Measurements from ENCODE around the gene ADCY9. TPM values are rescaled to one million over a fixed set of nuclear protein-coding genes. Genes with fewer than 3 reads are reported as not detected.
"Not testable (repeated sequence)": the region's sequence is repeated elsewhere in the genome, so short reads cannot be mapped to it uniquely, and the experiment has no call there.

Gene ADCY9
- polyA plus RNA-seq, 1 donor (not counting 4 experiments of a cell fraction or from before 2014, with no cell fraction given) = 3.0 TPM

DNA sequence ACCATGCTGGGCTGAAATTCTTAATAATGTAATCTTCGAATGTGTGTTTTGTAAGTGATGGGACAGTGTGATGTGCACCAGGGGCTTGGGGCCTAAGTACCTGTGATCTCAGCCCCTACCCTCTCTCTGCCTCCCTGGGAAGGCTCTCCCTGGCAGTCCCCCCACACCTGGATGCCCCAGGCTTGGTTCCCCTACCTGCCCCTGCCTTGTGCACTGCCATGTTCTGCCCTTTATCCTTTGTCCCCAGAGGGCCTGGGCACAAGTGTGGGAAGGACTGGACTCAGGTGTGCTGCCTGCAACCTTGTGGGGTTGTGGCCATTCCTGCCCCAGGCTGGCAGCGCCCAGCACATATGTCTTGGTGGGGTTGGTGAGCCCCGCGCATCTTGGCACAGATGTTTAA lies 180.3 kb downstream of the ADCY9 start:
- dilution Hi-C loops (cut with MboI; ENCODE audit: extremely low pct_ligation_motif_present, low sequenced_read_pairs) = no loop called here
- no peak for FAIRE-seq

DNA sequence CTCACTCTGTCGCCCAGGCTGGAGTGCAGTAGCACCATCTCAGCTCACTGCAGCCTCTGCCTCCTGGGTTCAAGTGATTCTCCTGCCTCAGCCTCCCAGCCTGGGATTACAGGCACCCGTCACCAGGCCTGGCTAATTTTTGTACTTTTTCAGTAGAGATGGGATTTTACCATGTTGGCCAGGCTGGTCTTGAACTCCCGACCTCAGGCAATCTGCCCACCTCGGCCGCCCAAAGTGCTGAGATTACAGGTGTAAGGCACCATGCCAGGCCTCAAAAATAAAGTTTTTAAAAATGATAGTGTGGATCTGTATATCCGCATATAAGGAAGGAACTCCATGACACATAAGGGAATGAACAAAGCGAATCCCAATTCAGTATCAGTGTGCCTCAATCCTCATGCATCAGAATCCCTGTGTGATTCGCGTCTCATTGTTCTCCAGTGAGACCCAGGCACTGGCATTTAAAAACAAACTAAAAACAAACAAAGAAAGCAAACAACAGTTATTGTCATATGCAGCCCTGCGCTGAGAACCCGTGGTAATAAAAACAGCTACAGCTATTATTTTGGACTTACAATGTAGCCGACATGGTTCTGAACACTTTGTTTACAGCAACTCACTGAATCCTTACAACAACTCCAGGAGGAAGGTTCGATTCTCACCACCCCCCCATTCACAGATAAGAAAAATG lies 181.6 kb downstream of the ADCY9 start:
- H3K4me2 ChIP-seq (ENCODE audit: control insufficient read depth, extremely low read depth, insufficient read depth, low read depth, low read length) = no peak overlapping the region
- H3K27me3 ChIP-seq (ENCODE audit: control insufficient read depth, extremely low read depth, insufficient read depth, low read length) = no peaks in the 10 kb centered on the region
- no peak overlapping the region for H2AFZ ChIP-seq (ENCODE audit: control insufficient read depth, low read length)
- no peak overlapping the region for H3K27ac ChIP-seq (ENCODE audit: control insufficient read depth, insufficient read depth, low read length)
- no peaks in the 10 kb centered on the region for H3K79me2 ChIP-seq (ENCODE audit: control insufficient read depth, insufficient read depth, low read length)
- no peaks in the 10 kb centered on the region for H3K36me3 ChIP-seq (ENCODE audit: control insufficient read depth in 2 of 2, extremely low read depth in 1 of 2, insufficient read depth in 2 of 2, low read length in 2 of 2)
- H3K4me1 ChIP-seq (ENCODE audit: control insufficient read depth, extremely low read depth, insufficient read depth, low read length) = no peaks in the 10 kb centered on the region
- H3K9ac ChIP-seq (ENCODE audit: control insufficient read depth, extremely low read depth, insufficient read depth, low read length) = no peak overlapping the region
- no peak for TF ChIP-seq EZH2 (IDR thresholded peaks at IDR 0.05; ENCODE audit: low read length)
- DNase-seq (ENCODE audit: low read depth, low spot score) (no peak), FAIRE-seq (no peak)
- no peaks in the 10 kb centered on the region for H4K20me1 ChIP-seq (ENCODE audit: control insufficient read depth, extremely low read depth, insufficient read depth, low read length)
- H3K9me3 ChIP-seq (ENCODE audit: control insufficient read depth, low read depth, low read length) = no peaks in the 10 kb centered on the region
- H3K4me3 ChIP-seq (ENCODE audit: control insufficient read depth in 2 of 3, extremely low read depth in 1 of 3, insufficient read depth in 2 of 3, low read depth in 1 of 3, low read length in 3 of 3) = no peak overlapping the region
- H3K9me1 ChIP-seq (ENCODE audit: control insufficient read depth, extremely low read depth, insufficient read depth, low read length) = no peaks in the 10 kb centered on the region
- dilution Hi-C loops (cut with MboI; ENCODE audit: extremely low pct_ligation_motif_present, low sequenced_read_pairs) = no loop called here

More for the DNA sequence above, 180.3 kb downstream of the ADCY9 start:
- no peak for DNase-seq (ENCODE audit: low read depth, low spot score)
- Histone ChIP-seq H3K9me1 (ENCODE audit: control insufficient read depth, extremely low read depth, insufficient read depth, low read length) (no peaks in the 10 kb centered on the region), H4K20me1 (ENCODE audit: control insufficient read depth, extremely low read depth, insufficient read depth, low read length) (no peaks in the 10 kb centered on the region), H3K79me2 (ENCODE audit: control insufficient read depth, insufficient read depth, low read length) (no peaks in the 10 kb centered on the region), H3K9ac (ENCODE audit: control insufficient read depth, extremely low read depth, insufficient read depth, low read length) (no peak overlapping the region), H3K4me1 (ENCODE audit: control insufficient read depth, extremely low read depth, insufficient read depth, low read length) (no peaks in the 10 kb centered on the region), H3K36me3 (ENCODE audit: control insufficient read depth in 2 of 2, extremely low read depth in 1 of 2, insufficient read depth in 2 of 2, low read length in 2 of 2) (no peaks in the 10 kb centered on the region), H3K4me3 (ENCODE audit: control insufficient read depth in 2 of 3, extremely low read depth in 1 of 3, insufficient read depth in 2 of 3, low read depth in 1 of 3, low read length in 3 of 3) (no peak overlapping the region), H3K27ac (ENCODE audit: control insufficient read depth, insufficient read depth, low read length) (no peak overlapping the region), H3K27me3 (ENCODE audit: control insufficient read depth, extremely low read depth, insufficient read depth, low read length) (no peaks in the 10 kb centered on the region), H3K9me3 (ENCODE audit: control insufficient read depth, low read depth, low read length) (no peaks in the 10 kb centered on the region), H2AFZ (ENCODE audit: control insufficient read depth, low read length) (no peak overlapping the region), H3K4me2 (ENCODE audit: control insufficient read depth, extremely low read depth, insufficient read depth, low read depth, low read length) (no peak overlapping the region)
- no peak for TF ChIP-seq EZH2 (IDR thresholded peaks at IDR 0.05; ENCODE audit: low read length)
- TF ChIP-seq, protein P1, sequence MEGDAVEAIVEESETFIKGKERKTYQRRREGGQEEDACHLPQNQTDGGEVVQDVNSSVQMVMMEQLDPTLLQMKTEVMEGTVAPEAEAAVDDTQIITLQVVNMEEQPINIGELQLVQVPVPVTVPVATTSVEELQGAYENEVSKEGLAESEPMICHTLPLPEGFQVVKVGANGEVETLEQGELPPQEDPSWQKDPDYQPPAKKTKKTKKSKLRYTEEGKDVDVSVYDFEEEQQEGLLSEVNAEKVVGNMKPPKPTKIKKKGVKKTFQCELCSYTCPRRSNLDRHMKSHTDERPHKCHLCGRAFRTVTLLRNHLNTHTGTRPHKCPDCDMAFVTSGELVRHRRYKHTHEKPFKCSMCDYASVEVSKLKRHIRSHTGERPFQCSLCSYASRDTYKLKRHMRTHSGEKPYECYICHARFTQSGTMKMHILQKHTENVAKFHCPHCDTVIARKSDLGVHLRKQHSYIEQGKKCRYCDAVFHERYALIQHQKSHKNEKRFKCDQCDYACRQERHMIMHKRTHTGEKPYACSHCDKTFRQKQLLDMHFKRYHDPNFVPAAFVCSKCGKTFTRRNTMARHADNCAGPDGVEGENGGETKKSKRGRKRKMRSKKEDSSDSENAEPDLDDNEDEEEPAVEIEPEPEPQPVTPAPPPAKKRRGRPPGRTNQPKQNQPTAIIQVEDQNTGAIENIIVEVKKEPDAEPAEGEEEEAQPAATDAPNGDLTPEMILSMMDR (optimal IDR thresholded peaks at IDR 0.05 in 1 of 3, IDR thresholded peaks at IDR 0.05 in 1 of 3, conservative IDR thresholded peaks at IDR 0.05 in 1 of 3; ENCODE audit: extremely low read depth in 1 of 3, insufficient read depth in 2 of 3, low read length in 3 of 3) = no peak

DNA sequence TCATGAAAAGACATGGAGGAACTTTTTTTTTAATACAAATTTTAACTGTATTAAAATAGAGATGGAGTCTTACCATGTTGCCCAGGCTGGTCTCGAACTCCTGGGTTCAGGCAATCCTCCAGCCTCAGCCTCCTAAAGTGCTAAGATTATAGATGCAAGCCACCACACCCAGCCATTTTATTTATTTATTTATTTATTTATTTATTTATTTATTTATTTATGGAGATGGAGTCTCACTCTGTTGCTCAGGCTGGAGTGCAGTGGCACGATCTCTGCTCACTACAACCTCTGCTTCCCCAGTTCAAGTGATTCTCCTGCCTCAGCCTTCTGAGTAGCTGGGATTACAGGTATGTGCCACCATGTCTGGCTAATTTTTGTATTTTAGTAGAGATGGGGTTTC lies 189.1 kb downstream of the ADCY9 start:
- not testable (repeated sequence) for H3K9ac ChIP-seq (ENCODE audit: control insufficient read depth, extremely low read depth, insufficient read depth, low read length)

More for the DNA sequence above, 189.1 kb downstream of the ADCY9 start:
- H3K4me1 ChIP-seq (ENCODE audit: control insufficient read depth, extremely low read depth, insufficient read depth, low read length); H3K27ac ChIP-seq (ENCODE audit: control insufficient read depth, insufficient read depth, low read length); H4K20me1 ChIP-seq (ENCODE audit: control insufficient read depth, extremely low read depth, insufficient read depth, low read length); H3K79me2 ChIP-seq (ENCODE audit: control insufficient read depth, insufficient read depth, low read length); H3K27me3 ChIP-seq (ENCODE audit: control insufficient read depth, extremely low read depth, insufficient read depth, low read length); H3K9me1 ChIP-seq (ENCODE audit: control insufficient read depth, extremely low read depth, insufficient read depth, low read length); DNase-seq (ENCODE audit: low read depth, low spot score); H3K4me2 ChIP-seq (ENCODE audit: control insufficient read depth, extremely low read depth, insufficient read depth, low read depth, low read length); H3K9me3 ChIP-seq (ENCODE audit: control insufficient read depth, low read depth, low read length); H2AFZ ChIP-seq (ENCODE audit: control insufficient read depth, low read length); dilution Hi-C loops (cut with MboI; ENCODE audit: extremely low pct_ligation_motif_present, low sequenced_read_pairs); FAIRE-seq; H3K4me3 ChIP-seq (ENCODE audit: control insufficient read depth in 2 of 3, extremely low read depth in 1 of 3, insufficient read depth in 2 of 3, low read depth in 1 of 3, low read length in 3 of 3); H3K36me3 ChIP-seq (ENCODE audit: control insufficient read depth in 2 of 2, extremely low read depth in 1 of 2, insufficient read depth in 2 of 2, low read length in 2 of 2): not testable (repeated sequence)
